T-helper 2 cell (primary cell): ENCODE measurements around the gene TEDDM1.

Experiments used
- DNase-seq, 5 experiments: peaks; one replicate each; pipeline versions ENCODE4 v3.0.0 to v3.0.0-alpha.2; 2012 to 2022

TEDDM1 gene

GRCh38 chr1:182405578-182405977 lies 5.1 kb upstream of the TEDDM1 start:
- DNase-seq: no peak

GRCh38 chr1:182404781-182405180 lies 4.3 kb upstream of the TEDDM1 start:
- peak in 1 of 5 experiments; percentile 19 for DNase-seq

DNA sequence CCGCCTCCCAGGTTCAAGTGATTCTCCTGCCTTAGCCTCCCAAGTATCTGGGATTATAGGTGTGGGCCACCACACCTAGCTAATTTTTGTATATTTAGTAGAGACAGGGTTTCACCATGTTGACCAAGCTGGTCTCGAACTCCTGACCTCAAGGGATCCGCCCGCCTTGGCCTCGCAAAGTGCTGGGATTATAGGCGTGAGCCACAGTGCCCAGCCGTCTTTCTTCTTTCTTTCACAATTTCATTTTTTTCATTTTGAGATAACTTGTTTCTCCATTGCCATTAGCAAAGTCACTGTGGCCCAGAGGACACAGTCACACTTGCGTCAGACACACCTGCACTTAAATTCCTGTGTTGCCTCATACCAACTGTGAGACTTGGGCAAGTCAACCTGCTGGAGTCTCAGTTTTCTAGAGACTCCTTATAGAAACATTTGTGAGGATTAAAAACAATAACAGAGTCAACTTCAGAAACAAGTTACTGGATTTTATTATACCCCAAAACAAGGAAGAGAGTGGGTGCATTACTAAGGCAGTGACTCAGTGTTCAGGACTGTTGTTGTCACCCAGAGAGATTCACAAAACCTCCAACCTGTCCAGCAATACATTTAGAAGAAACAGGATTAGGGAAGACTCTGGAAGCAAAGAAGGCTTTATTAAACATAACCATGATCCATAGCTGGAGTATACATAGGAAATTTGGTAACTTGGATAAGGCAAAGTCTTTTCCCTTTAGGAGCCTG lies 2.6 kb downstream of the TEDDM1 start:
- DNase-seq: no peak

- no peak for DNase-seq
Measured at GRCh38 chr1:182395906-182396305, 4.6 kb downstream of the TEDDM1 start.

GRCh38 chr1:182394055-182394775 lies 6.3 kb downstream of the TEDDM1 start:
- DNase-seq: no peak

- peak in 1 of 5 experiments; percentile 27 for DNase-seq
Measured at GRCh38 chr1:182392050-182393028, 8.1 kb downstream of the TEDDM1 start.

DNA sequence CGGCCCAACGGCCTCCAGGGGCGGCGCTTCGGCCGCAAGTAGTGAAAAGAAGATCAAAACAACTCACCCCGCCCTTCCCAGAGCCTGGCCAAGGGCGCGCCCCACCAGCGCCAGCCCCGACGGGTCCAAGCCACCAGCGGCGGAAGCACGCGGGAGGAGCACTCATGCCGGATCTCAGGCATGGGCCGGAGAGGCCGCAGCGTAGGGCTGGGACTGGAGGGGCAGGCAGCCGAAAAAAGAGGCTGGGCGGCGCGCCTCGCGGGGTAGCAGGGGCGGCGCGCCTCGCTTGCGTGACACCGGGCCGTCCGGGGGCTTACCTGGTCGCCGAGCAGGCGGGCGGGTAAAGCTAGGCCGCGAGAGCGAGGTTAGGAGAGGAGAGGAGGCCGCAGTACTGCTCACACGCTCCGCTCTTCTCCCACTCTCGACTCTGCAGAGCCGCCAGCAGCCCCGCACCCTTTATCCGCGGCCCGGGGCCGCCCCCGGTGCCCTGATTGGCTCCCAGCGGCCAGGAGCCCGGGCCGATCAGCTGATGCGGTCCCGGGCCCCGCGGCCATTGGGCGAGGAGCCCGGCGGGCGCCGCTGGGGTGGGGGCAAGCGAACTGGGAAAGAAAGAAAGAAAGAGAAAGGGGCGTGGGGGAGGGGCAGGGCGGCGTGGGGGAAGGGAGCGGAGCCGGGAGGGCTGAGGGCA lies 9.0 kb downstream of the TEDDM1 start, which contains the start of gene GLUL:
Gene GLUL (minus strand): TSS at position 429 of the 688 bp plus-strand sequence. CDS start 3,053 bp downstream, outside the sequence.
- DNase-seq: peak; percentile 38 to 90 (median 48)

GRCh38 chr1:182391028-182391361 lies 9.5 kb downstream of the TEDDM1 start:
- DNase-seq: peak in 1 of 5 experiments; percentile 15

DNA sequence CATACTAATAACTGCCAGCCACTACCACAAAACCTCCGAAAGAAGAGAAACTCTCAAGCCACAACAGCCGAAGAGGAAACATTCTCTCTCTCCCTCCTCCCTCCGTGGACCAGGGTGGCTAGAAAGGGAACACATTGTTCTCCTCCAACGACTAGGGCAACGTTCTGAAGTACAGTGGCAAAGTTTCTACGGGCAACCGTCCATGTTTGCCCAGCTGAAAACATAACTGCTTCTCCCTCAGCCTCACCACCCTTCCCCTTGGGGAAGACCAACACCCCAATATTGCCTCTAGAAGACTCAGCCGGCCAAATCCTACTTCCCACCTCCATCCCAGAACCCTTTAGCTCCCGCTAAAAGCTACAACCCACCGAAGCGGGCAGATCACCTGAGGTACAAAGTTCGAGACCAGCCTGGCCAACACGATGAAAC lies 10.8 kb downstream of the TEDDM1 start:
- DNase-seq: peak in 1 of 5 experiments; percentile 50

DNA sequence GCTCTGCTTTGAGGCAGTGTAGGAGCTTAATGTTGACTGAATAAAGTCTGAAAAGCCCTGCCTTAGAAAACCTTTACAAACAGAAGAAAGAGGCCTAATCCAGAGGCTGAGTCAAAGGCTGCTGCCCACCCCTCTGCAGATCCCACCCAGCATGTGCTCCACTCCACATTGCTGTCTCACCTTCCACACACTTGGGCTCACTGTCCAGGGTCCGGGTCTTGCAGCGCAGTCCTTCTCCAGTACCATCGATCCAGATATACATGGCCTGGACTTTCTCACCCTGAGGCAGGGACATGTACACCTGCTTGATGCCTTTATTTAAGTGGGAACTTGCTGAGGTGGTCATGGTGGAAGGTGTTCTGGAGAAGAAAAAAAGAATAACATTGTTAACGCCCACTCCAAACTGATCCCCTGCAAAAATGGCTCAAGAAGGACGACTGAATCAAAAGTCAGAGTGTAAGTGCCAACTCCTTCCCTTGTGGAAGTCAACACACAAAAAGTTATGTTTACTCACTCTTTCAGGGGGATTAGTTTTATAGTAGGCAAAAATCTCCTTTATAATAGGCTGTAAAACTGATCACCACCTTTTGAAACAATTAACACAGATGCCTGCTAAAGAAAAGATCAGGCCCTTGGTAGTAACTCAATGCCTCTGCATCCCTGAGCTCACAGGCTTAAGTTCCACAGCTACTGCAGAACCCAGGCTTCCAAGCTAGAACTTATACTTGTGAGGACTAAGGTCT lies 11.9 kb downstream of the TEDDM1 start:
- DNase-seq: no peak

- DNase-seq: no peak
Measured at GRCh38 chr1:182387566-182387965, 12.9 kb downstream of the TEDDM1 start.

DNA sequence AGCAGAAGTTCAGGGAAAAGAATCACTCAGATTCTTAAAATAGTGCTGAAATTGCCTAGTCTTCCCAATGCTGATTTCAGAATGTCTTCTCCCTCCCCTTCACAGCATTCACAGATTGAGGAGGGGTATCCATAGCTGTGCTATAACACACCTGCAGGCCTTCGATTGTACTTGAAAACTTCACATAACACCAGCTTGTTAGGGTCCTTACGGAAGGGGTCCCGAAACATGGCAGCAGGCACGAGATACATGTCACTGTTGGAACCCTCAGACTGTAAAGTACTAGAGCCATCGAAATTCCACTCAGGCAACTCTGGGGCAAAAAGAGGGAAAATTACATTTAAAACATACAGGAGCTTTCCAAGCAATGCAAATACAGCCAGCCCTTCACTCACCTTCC lies 13.5 kb downstream of the TEDDM1 start:
- DNase-seq: no peak

DNA sequence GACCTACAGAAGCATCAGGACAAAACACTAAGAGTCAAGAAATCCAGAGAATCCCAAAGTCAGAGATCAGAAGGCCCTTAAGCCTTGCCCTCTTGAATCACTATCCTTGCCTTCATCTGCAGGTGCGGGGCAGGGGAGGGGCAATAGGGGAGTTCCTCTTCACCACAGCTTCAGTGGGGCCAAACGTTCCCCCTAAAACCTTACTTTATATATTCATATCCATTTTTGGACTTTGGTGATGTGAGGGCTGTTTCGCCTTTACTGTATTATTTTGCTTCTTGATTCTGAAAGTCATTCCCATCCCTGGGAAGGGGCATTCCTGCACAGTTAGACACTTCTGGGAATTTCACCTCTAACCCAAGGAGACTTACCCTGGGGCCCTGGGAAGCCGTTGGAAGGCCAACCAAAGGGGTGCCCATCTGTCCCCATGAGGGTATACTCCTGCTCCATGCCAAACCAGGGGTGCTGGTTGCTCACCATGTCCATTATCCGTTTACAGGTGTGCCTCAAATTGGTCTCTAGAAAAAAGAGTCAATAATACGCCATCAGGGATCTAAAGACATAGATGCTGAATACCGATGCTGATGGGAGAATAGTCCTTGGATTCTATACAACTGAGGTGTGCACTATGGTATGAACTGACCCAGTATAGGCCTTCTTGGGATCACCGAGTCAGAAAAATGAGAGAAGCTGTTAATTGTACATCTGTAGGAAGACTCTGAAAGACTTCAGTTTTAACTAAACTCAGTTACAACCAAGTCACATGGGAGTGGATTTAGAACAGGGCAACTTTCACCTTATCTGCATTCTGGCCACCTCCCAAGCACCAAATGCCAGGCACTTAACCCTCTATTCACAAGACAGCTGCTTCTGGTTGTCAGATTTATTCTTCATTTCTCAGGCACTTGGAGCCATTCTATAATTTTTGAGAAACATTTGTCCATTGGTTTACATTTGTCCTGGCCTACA lies 14.3 kb downstream of the TEDDM1 start:
- DNase-seq: no peak

- DNase-seq: no peak
Measured at GRCh38 chr1:182384387-182384960, 16.0 kb downstream of the TEDDM1 start.

DNA sequence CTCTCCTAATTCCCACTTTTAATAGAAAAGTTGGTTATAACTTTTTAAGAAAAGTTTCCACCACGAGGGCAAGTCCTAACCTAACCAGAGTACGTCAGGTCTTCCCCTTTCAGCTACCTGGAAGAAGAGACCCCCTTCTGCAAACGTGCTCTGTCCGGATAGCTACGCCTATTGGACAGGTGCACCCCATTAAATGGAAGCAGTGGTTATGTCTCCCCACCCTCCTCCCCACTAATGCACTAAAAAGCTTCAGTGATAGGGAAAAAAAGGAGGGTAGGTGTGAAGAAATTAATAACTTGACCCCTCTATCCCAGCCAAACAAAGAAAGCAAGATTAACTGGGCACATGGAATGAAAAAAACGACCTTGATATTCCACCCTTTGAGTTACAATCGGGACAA lies 16.5 kb downstream of the TEDDM1 start:
- no peak for DNase-seq

DNA sequence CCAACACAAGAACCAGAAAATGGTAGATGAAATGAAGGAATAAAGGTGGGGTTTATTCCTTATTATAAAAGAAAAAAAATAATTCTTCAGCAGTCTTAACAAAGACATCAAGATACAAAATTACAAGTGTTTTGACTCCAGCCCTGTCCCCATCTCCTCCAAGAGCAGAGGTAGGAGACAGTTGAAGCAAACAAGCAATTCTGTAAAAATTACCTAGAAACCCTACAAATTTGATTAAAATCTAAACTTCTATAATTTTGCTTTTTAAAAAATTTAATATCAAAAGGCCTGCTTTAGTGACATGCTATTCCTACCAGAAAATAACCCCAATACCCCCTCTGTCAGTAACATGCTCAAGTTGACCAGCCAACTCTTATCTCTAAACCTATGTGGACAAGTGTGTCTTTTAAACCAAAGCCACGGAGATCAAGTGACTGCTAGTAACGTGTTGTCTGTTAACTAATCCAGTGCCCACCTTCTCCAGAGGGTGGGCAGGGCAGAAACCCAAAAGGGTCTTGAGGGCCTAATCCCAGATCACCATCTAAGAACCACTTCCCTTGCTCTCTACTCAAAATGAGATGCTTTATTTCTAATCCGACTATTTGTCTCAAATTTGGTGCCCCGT lies 17.3 kb downstream of the TEDDM1 start:
- no peak for DNase-seq

DNA sequence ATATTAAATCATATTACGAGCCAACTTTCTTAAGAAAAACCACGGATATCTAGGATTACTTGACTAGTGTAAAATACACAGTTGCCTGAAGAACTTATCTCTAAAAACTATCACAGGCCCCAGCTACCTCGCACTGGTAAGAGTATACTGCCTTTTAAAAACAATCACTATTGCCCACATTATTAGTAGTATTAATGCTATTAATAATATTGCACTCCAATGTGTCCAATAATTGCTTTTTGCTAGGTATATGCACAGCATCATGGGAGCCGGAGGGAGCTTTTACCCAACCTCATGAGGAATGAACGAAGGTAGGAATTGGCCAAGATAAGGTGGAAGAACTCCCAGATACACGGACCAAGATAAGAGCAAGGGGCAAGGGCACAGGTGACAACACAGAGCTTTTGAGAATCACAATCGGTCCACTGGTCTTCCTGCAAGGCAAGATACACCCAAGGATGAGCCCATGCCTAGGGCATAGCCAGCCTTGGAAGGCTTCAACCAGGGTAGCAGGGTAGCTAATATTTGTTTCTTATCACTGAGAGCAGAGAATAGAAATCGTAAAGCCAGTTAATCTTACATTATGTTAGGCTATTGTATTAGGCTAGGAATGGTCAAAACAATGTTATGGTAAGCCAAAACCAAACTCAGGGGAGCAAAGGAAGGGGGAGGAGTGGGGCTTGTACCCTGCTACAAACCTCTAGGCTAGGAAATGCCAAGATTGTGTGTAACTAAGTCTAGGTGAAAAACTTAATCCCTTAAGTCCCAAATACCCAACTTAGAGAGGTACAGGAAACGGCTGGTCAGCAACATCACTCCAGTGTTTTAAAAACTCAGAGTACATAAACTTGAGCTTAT lies 18.3 kb downstream of the TEDDM1 start:
- no peak for DNase-seq

DNA sequence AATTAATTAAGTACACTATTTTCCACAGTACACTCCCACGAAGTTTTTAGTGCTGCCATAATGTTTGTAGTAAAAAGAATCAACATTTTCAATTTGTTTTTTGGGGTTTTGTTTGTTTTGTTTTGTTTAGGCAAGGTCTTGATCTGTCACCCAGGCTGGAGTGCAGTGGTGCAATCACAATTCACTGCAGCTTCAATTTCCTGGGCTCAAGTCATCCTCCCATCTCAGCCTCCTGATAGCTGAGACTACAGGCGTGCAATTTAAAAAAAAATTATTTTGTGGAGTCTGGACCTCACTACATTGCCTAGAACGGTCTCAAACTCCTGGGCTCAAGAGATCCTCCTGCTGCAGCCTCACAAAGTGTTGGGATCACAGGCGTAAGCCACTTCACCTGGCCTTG lies 20.3 kb downstream of the TEDDM1 start:
- DNase-seq: no peak
